NCI-H526 (cell line): Measurements from ENCODE around the gene SERP2.
A peak's percentile ranks its signal among the peaks of the same experiment; 100 is the strongest.
"Not testable (repeated sequence)": the region's sequence is repeated elsewhere in the genome, so short reads cannot be mapped to it uniquely, and the experiment has no call there.

Experiments
- DNase-seq, 2 experiments: peaks; one replicate each; lab custom pipeline; 2025; lab: John Stamatoyannopoulos, UW

The SERP2 gene

GRCh38 chr13:44373601-44374347 lies at the start of gene SERP2:
Gene SERP2, plus strand, starts transcription at chr13:44373824. Its CDS starts 202 bp downstream, at chr13:44374026.
- DNase-seq = peak in 1 of 2 experiments; percentile 58

GRCh38 chr13:44326961-44327360 lies 46.7 kb upstream of the SERP2 start:
- DNase-seq = no peak

- not testable (repeated sequence) for DNase-seq
Measured at GRCh38 chr13:44329041-44329440, 44.6 kb upstream of the SERP2 start.

- DNase-seq = no peak
Measured at GRCh38 chr13:44329909-44330545, 43.6 kb upstream of the SERP2 start.

- no peak for DNase-seq
Measured at GRCh38 chr13:44331446-44331845, 42.2 kb upstream of the SERP2 start.

GRCh38 chr13:44331912-44332851 lies 41.4 kb upstream of the SERP2 start:
- DNase-seq = no peak

GRCh38 chr13:44333950-44334655 lies 39.5 kb upstream of the SERP2 start:
- no peak for DNase-seq

GRCh38 chr13:44334751-44335150 lies 38.9 kb upstream of the SERP2 start:
- DNase-seq = no peak

GRCh38 chr13:44336934-44337333 lies 36.7 kb upstream of the SERP2 start:
- no peak for DNase-seq

GRCh38 chr13:44337581-44337980 lies 36.0 kb upstream of the SERP2 start:
- no peak for DNase-seq

- DNase-seq = no peak
Measured at GRCh38 chr13:44340508-44340907, 33.1 kb upstream of the SERP2 start.

GRCh38 chr13:44342741-44343140 lies 30.9 kb upstream of the SERP2 start:
- no peak for DNase-seq

- DNase-seq = no peak
Measured at GRCh38 chr13:44346534-44346933, 27.1 kb upstream of the SERP2 start.

GRCh38 chr13:44347301-44347700 lies 26.3 kb upstream of the SERP2 start:
- DNase-seq = no peak

- no peak for DNase-seq
Measured at GRCh38 chr13:44347949-44348348, 25.7 kb upstream of the SERP2 start.

GRCh38 chr13:44350775-44351504 lies 22.7 kb upstream of the SERP2 start:
- peak in 1 of 2 experiments; percentile 32 for DNase-seq

GRCh38 chr13:44351505-44351854 lies 22.1 kb upstream of the SERP2 start:
- no peak for DNase-seq

GRCh38 chr13:44352202-44352601 lies 21.4 kb upstream of the SERP2 start:
- DNase-seq = no peak

- DNase-seq = no peak
Measured at GRCh38 chr13:44352671-44353070, 21.0 kb upstream of the SERP2 start.

GRCh38 chr13:44354331-44354730 lies 19.3 kb upstream of the SERP2 start:
- DNase-seq = no peak

- no peak for DNase-seq
Measured at GRCh38 chr13:44354884-44355283, 18.7 kb upstream of the SERP2 start.
